MM.1S (cell line): ENCODE results near the gene SLC4A5.

Source experiments
- CTCF ChIP-seq: fragments of 300-600 bp; sonication (generic); IDR thresholded peaks from 2 replicates; pipeline ENCODE4 v1.5.1; 2016; ENCODE audit warnings: antibody characterized with exemption, low read length, mixed read lengths
- EZH2phosphoT487 ChIP-seq: fragments of 300-600 bp; sonication (generic); IDR thresholded peaks from 2 replicates; pipeline ENCODE4 v1.6.1; 2018; ENCODE audit warnings: antibody characterized with exemption, low read length

GRCh38 chr2:74345272-74345943, 2.2 kb upstream of the SLC4A5 start:
- TF ChIP-seq CTCF (no peak), EZH2phosphoT487 (no peak)
